ENCODE data around the gene GRK5.

The GRK5 gene

GRCh38 chr10:119397416-119397815 is 190.0 kb downstream of the GRK5 start:
- H3K79me2 ChIP-seq, result peaks cover 63% of the 10 kb centered on the region
- H3K9ac ChIP-seq, result no peak overlapping the region
- peaks cover 2% of the 10 kb centered on the region for H3K4me1 ChIP-seq
- H3K36me3 ChIP-seq (ENCODE audit: control insufficient read depth, insufficient read depth, low read length), result no peaks in the 10 kb centered on the region
- no peak overlapping the region for H3K27ac ChIP-seq
- no peak overlapping the region for H3K4me3 ChIP-seq (ENCODE audit: low read depth, low read length)
- H3K9me3 ChIP-seq (ENCODE audit: control insufficient read depth, low read length), result no peaks in the 10 kb centered on the region
- no peak overlapping the region for H3K4me2 ChIP-seq (ENCODE audit: low read length)
- no peak overlapping the region for H2AFZ ChIP-seq
- no peak for TF ChIP-seq CTCF (IDR thresholded peaks at IDR 0.05)
- H3K27me3 ChIP-seq (ENCODE audit: control insufficient read depth, insufficient read depth, low read length), result no peaks in the 10 kb centered on the region

- TF ChIP-seq CTCF (IDR thresholded peaks at IDR 0.05), result no peak
These were observed 191.6 kb downstream of the GRK5 start for GRCh38 chr10:119398996-119399395.

GRCh38 chr10:119399466-119399865 is 192.1 kb downstream of the GRK5 start:
- H3K4me2 ChIP-seq (ENCODE audit: low read length), result no peak overlapping the region
- H3K27me3 ChIP-seq (ENCODE audit: control insufficient read depth, insufficient read depth, low read length), result no peaks in the 10 kb centered on the region
- TF ChIP-seq CTCF (IDR thresholded peaks at IDR 0.05), result no peak
- H3K4me1 ChIP-seq, result peaks cover 2% of the 10 kb centered on the region
- no peaks in the 10 kb centered on the region for H3K9me3 ChIP-seq (ENCODE audit: control insufficient read depth, low read length)
- no peak overlapping the region for H3K4me3 ChIP-seq (ENCODE audit: low read depth, low read length)
- no peak overlapping the region for H3K9ac ChIP-seq
- no peaks in the 10 kb centered on the region for H3K36me3 ChIP-seq (ENCODE audit: control insufficient read depth, insufficient read depth, low read length)
- H2AFZ ChIP-seq, result no peak overlapping the region
- H3K27ac ChIP-seq, result no peak overlapping the region
- peaks cover 47% of the 10 kb centered on the region for H3K79me2 ChIP-seq

More at GRCh38 chr10:119398996-119399395, 191.6 kb downstream of the GRK5 start:
- H3K27ac ChIP-seq, result no peak overlapping the region
- H3K4me3 ChIP-seq (ENCODE audit: low read depth, low read length), result no peak overlapping the region
- H3K27me3 ChIP-seq (ENCODE audit: control insufficient read depth, insufficient read depth, low read length), result no peaks in the 10 kb centered on the region
- H2AFZ ChIP-seq, result no peak overlapping the region
- H3K79me2 ChIP-seq, result peaks cover 47% of the 10 kb centered on the region
- no peak overlapping the region for H3K4me2 ChIP-seq (ENCODE audit: low read length)
- no peak overlapping the region for H3K9ac ChIP-seq
- H3K36me3 ChIP-seq (ENCODE audit: control insufficient read depth, insufficient read depth, low read length), result no peaks in the 10 kb centered on the region
- H3K9me3 ChIP-seq (ENCODE audit: control insufficient read depth, low read length), result no peaks in the 10 kb centered on the region
- H3K4me1 ChIP-seq, result peaks cover 2% of the 10 kb centered on the region

GRCh38 chr10:119401671-119402395 is 194.5 kb downstream of the GRK5 start:
- no peak overlapping the region for H3K4me3 ChIP-seq (ENCODE audit: low read depth, low read length)
- H3K4me1 ChIP-seq, result peaks cover 2% of the 10 kb centered on the region
- no peak overlapping the region for H3K4me2 ChIP-seq (ENCODE audit: low read length)
- no peak for TF ChIP-seq CTCF (IDR thresholded peaks at IDR 0.05)
- no peaks in the 10 kb centered on the region for H3K27me3 ChIP-seq (ENCODE audit: control insufficient read depth, insufficient read depth, low read length)
- H3K27ac ChIP-seq, result peak overlapping the region; percentile 40
- no peaks in the 10 kb centered on the region for H3K36me3 ChIP-seq (ENCODE audit: control insufficient read depth, insufficient read depth, low read length)
- no peak overlapping the region for H2AFZ ChIP-seq
- H3K9ac ChIP-seq, result no peak overlapping the region
- no peaks in the 10 kb centered on the region for H3K9me3 ChIP-seq (ENCODE audit: control insufficient read depth, low read length)
- H3K79me2 ChIP-seq, result peaks cover 48% of the 10 kb centered on the region

- H3K27me3 ChIP-seq (ENCODE audit: control insufficient read depth, insufficient read depth, low read length), result no peaks in the 10 kb centered on the region
- H3K4me2 ChIP-seq (ENCODE audit: low read length), result no peak overlapping the region
- no peak overlapping the region for H3K27ac ChIP-seq
- peaks cover 2% of the 10 kb centered on the region for H3K4me1 ChIP-seq
- H3K79me2 ChIP-seq, result peaks cover 38% of the 10 kb centered on the region
- H3K36me3 ChIP-seq (ENCODE audit: control insufficient read depth, insufficient read depth, low read length), result no peaks in the 10 kb centered on the region
- H3K9ac ChIP-seq, result no peak overlapping the region
- no peak for TF ChIP-seq CTCF (IDR thresholded peaks at IDR 0.05)
- no peak overlapping the region for H2AFZ ChIP-seq
- H3K4me3 ChIP-seq (ENCODE audit: low read depth, low read length), result no peak overlapping the region
- no peaks in the 10 kb centered on the region for H3K9me3 ChIP-seq (ENCODE audit: control insufficient read depth, low read length)
These were observed 196.6 kb downstream of the GRK5 start for GRCh38 chr10:119403921-119404320.
